ENCODE data around the gene KLHL17. TPM values are rescaled to one million over a fixed set of nuclear protein-coding genes. Genes with fewer than 3 reads are reported as not detected.

KLHL17 gene
- total and polyA plus RNA-seq, 9 of the 15 experiments (the other 6 are each of a cell fraction or from before 2014, with no cell fraction given) = 0.14 to 84.8 (median 13.0) TPM

- no TSS peak for BruUV-seq (replicated peaks)
- H3K9me1 ChIP-seq (ENCODE audit: control insufficient read depth, insufficient read depth, low read length) = no peaks in the 10 kb centered on the region
- peaks cover 36 to 83% of the 10 kb centered on the region in 2 experiments; a peak in 4 of 5 replicates for H3K27me3 ChIP-seq (ENCODE audit: control insufficient read depth in 2 of 2, insufficient read depth in 2 of 2, low read length in 2 of 2)
- no peak overlapping the region for H3K4me3 ChIP-seq
- no peak overlapping the region for H3K4me2 ChIP-seq (ENCODE audit: insufficient read depth, low read length)
- peaks cover 19 to 88% of the 10 kb centered on the region in 2 experiments for H3K4me1 ChIP-seq (replicated peaks in 1 of 2; ENCODE audit: control insufficient read depth in 2 of 2, insufficient read depth in 2 of 2, low read length in 2 of 2)
- ATAC-seq (no peak), FAIRE-seq (no peak), DNase-seq (ENCODE audit: extremely low read depth in 1 of 4, low spot score in 3 of 4) (no peak)
- no peaks in the 10 kb centered on the region for H3K9me3 ChIP-seq (replicated peaks; ENCODE audit: control insufficient read depth, insufficient read depth, low read depth, low read length)
- H3K9ac ChIP-seq (ENCODE audit: insufficient read depth in 1 of 2, low read depth in 2 of 2, low read length in 2 of 2) = peak overlapping the region in 1 of 2 experiments; percentile 10; a peak in 1 of 4 replicates
- in situ Hi-C loops (cut with MboI) = no loop called here
- ChIA-PET CTCF (ENCODE audit: low intra/inter-chr PET ratio) (no interaction called here), POLR2A (interaction anchor here (1.2 to 2.7 kb wide), 3 partner anchors 8 to 20 kb away, joined by 4 to 11 read pairs (median 7); no protein-coding TSS in a partner anchor)
- no peaks in the 10 kb centered on the region for H3K79me2 ChIP-seq (ENCODE audit: control insufficient read depth, insufficient read depth, low read length)
- H4K20me1 ChIP-seq (replicated peaks; ENCODE audit: control insufficient read depth, insufficient read depth, low read length) = peaks cover 47% of the 10 kb centered on the region
- 23% methylated on average over 15 of the region's 15 CpGs for WGBS (ENCODE audit: insufficient coverage, low coverage, missing lambda C conversion rate)
- no peak overlapping the region for H2AFZ ChIP-seq (ENCODE audit: low read depth, low read length)
- intact Hi-C loops (cut with micrococcal nuclease) = no loop called here
- no peak overlapping the region for H3K27ac ChIP-seq (ENCODE audit: extremely low read depth, low read depth, low read length)
- TF ChIP-seq XRCC4 (IDR thresholded peaks at IDR 0.05; ENCODE audit: extremely low read depth, insufficient read depth, insufficient read length) = no peak
- TF ChIP-seq HDAC6 (IDR thresholded peaks at IDR 0.05; ENCODE audit: low read depth, low read length) = no peak
- no peak for TF ChIP-seq ZNF436 (CRISPR knock-in tag; IDR thresholded peaks at IDR 0.05)
- no peak for TF ChIP-seq KLF6 (CRISPR knock-in tag; IDR thresholded peaks at IDR 0.05; ENCODE audit: borderline replicate concordance)
- no peak for TF ChIP-seq TFAM (CRISPR knock-in tag; conservative IDR thresholded peaks at IDR 0.05)
- no peak for TF ChIP-seq ZBTB2 (IDR thresholded peaks at IDR 0.05)
- TF ChIP-seq TRIM25 (IDR thresholded peaks at IDR 0.05; ENCODE audit: borderline replicate concordance) = no peak
- TF ChIP-seq PTTG1 (tag; IDR thresholded peaks at IDR 0.05; ENCODE audit: low read depth) = no peak
- TF ChIP-seq MAFG (tag; conservative IDR thresholded peaks at IDR 0.05) = no peak
- no peak for TF ChIP-seq TCF7L2 (IDR thresholded peaks at IDR 0.05; ENCODE audit: low read depth, low read length)
- TF ChIP-seq CTBP1 (IDR thresholded peaks at IDR 0.05; ENCODE audit: borderline replicate concordance) = no peak
- TF ChIP-seq CTCF (IDR thresholded peaks at IDR 0.05 in 2 of 3, conservative IDR thresholded peaks at IDR 0.05 in 1 of 3; ENCODE audit: insufficient read depth in 2 of 3, low read depth in 1 of 3, low read length in 3 of 3) = no peak
- no peak for TF ChIP-seq ESRRB (CRISPR knock-in tag; IDR thresholded peaks at IDR 0.05; ENCODE audit: borderline replicate concordance)
- TF ChIP-seq GATA2 (CRISPR knock-in tag; IDR thresholded peaks at IDR 0.05) = no peak
- TF ChIP-seq PPARD (CRISPR knock-in tag; IDR thresholded peaks at IDR 0.05) = no peak
- TF ChIP-seq HDAC3 (IDR thresholded peaks at IDR 0.05; ENCODE audit: borderline replicate concordance, partially characterized antibody) = no peak
- H3K36me3 ChIP-seq (ENCODE audit: control insufficient read depth, insufficient read depth, low read length) = no peaks in the 10 kb centered on the region
These were observed 42.0 kb upstream of the KLHL17 start for GRCh38 chr1:918353-918752.
